GM19324 (cell line): ENCODE results near the gene RBM12.

Source experiments
- ATAC-seq: cut with Tn5 transposase; IDR thresholded peaks from one replicate; pipeline ENCODE4 v1.9.1; 2021; ENCODE audit warnings: mild to moderate bottlenecking, moderate library complexity; ENCODE audit not compliant: unreplicated experiment, low FRiP score

RBM12 gene

DNA sequence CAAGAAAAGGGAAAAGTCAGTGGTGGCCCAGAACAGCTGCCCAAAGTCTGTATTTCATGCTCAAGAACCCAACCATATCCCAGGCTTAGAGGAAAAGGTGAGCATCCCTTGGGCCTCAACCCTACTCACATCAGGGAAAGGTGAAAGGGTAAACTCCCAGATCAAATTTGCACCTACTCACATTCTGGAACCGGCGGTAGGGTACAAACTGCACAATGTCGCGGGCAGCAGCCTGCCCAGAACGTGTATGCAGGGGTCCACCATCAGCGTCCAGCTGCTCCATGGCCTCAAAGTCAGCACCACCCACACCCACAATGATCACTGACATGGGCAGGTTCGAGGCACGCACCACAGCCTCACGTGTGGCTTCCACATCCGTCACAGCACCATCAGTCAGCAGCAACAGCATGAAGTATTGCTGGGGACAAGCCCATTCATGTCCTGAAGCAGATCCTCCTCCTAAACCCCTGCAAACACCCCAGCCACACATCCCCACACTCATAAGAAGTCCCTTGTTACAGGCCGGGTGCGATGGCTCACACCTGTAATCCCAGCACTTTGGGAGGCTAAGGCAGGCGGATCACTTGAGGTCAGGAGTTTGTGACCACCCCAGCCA, 38.2 kb downstream of the RBM12 start:
- ATAC-seq: no peak

DNA sequence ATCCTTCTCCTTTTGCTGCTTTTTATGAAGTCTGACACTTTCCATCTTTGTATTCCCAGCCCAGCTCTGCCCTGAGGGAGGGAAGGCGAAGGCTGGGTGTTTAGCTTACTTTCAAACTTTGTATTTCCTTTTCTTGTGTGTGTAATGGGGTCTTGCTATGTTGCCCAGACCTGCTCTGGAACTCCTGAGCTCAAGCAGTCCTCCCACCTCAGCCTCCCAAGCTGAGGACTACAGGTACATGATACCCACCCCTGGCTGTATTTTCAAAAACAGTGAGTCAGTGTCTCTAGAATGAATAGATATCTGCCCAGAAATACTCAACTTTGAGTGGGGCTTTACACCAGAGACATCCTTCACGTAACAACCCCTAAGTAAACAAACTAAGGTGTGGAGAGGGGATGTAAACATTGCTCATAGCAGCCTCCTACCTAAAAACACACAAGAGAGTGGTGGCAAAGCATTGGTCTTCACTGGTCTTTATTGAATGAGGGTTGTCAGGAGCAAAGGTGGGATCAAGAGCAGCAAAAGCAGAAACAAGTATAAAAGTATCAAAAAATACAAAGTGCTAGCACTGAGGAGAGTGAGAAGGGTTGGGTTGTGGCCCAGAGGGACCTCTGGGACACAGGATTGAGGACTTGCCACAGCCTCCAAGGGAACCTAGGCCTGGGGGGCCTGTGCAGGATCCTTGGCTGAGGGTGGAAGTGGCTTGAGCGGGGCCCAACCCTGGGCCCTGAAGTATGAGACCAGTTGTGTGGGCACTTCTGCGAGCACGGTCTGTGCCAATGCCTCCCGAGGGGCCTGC, 38.9 kb downstream of the RBM12 start:
- no peak for ATAC-seq

DNA sequence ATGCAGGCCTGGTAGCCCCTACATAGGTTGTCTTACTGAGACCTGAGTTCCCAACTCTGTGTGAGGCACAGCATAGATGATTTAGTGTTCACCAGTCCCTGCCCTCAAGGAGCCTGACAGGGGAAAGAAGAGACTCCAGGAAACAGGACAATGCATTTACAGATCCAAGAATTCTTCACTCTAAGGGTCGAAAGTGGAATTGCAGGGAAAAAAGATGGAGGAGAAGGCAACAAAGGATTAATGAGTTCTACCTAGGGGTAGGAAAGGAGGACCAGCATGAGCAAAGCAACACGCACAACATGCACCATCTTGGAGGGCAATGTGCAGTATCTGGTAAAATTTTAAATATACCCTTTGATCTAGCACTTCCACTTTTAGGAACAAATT, 43.1 kb downstream of the RBM12 start:
- ATAC-seq: no peak

DNA sequence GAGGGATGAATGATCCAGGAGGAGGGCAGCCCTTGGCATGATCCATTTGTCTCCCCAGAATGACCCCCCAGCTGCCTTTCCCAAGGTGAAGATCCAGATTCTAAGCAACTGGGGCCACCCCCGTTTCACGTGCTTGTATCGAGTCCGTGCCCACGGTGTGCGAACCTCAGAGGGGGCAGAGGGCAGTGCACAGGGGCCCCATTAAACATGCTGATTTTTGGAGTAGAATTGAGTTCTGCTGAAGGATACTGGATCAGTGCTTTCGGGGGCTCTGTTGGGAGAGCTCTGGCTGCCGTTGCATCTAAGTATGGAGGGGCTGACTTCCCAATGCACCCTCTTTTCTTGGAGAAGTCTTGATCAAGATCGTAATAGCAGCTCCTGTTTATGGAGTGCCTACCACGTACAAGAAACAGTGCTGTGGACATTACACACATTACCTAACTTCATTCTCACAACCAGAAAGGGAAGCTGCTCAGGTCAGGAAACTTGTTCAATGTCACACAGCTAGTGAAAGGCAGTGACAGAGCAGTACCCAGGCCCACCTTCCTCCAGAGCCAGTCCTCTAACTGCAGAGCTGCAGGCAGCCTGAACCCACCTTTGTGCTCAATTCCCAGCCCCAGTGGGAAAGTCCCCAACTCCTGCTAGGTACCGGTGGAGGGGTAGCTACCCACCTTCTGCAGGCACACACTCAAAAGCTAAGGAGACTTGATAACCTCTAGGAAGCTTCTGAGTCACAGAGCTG, 43.7 kb downstream of the RBM12 start:
- no peak for ATAC-seq

DNA sequence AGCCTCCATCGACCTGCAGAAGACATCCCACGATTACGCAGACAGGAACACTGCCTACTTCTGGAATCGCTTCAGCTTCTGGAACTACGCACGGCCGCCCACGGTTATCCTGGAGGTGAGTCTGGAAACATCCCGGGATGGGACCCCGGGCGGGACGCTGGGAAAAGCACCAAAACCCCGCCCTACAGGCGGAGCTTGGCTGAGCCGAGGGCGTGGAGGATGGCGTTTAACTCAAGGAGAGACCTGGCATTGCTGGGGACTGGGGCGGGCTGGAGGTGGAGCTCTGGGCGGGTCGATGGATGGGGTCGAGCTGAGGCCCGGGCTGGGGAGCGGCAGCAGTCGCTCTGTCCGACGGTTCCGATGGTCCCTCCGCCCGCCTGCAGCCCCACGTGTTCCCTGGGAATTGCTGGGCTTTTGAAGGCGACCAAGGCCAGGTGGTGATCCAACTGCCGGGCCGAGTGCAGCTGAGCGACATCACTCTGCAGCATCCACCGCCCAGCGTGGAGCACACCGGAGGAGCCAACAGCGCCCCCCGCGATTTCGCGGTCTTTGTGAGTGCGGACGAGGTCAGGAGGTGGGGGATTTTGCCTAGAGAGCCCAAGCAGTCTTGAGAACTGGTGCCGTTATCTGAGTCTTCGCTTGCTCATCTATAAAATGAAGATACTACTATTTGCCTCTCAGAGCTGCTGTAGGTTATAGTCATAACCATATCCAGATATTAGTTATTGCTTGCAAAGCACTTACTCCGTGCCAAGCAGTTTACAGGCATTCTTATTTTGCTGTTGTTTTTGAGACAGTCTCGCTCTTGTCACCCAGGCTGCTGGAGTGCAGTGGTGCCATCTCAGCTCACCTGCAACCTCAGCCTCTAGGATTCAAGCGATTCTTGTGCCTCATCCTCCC, 45.3 kb downstream of the RBM12 start:
- ATAC-seq: no peak

DNA sequence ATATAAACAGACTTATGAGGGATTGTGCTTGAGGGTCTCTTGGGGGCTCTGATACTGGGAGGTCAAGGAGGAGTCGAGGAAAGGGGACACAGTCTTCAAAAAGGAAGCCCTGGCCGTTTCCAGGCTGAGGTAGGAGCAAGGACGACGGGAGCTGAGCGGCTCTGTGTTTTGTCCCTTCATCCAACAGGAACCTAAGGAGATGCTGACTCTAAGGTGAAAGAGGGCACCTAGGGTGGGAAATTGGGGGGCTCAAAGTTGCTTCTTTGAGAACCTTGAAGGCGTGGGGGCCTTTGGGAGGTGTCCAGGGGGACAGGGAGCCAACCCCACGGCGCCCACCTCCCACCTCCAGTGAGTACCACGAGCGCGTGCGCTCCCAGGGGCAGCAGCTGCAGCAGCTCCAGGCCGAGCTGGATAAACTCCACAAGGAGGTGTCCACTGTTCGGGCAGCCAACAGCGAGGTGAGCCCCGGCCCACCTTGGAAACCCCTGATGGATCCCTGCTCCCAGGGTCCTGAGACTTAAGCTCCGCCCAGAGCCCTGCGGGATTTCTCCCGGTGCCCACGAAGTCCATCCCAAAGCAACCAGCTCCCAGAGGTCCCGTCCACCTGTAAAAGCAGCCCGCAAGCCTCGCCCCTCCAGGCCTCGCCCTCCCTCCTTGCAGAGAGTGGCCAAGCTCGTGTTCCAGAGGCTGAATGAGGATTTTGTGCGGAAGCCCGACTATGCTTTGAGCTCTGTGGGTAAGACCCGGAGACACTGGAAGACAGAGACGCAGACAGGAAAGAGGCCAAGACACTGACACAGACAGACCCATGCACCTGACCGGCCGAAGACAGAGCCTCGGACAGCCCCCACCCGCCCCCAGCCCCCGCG, 46.2 kb downstream of the RBM12 start:
- no peak for ATAC-seq

DNA sequence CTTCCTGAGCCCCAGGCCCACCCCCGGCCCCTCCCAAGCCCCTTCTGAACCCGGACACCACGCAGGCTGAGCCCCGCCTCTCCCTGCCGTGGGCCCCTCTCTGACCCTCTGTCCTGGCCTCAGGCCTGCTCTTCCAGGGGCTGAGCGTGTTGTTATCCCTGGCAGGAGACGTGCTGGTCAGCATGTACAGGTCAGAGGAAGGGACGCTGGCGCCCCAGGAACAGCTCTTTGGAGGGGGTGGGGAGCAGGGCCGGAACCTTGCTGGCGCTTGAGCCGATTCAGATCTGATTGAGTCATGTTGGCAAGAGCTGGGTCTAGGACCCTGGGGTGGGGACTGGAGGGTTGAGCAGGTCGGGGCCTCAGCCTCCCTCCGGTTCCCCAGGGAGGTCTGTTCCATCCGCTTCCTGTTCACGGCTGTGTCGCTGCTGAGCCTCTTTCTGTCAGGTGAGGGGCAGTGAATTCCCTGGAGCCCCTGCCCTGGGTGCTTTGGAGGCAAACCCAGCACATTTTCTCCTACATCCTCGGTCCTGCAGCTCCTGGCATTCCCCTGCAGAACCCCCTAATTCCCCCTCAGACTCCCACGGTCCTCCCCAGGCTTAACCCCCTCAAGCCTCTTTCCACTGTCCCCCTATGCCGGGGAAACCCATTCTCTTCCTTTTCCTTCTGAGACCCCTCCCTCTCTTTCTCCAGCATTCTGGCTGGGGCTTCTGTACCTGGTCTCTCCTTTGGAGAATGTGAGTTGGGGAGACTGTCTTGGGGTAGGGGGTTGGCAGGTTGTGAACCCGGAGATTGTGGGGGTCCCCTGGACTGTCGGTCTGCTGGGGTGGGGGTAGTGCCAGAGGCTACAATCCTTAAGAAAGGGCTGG, 47.1 kb downstream of the RBM12 start:
- no peak for ATAC-seq

DNA sequence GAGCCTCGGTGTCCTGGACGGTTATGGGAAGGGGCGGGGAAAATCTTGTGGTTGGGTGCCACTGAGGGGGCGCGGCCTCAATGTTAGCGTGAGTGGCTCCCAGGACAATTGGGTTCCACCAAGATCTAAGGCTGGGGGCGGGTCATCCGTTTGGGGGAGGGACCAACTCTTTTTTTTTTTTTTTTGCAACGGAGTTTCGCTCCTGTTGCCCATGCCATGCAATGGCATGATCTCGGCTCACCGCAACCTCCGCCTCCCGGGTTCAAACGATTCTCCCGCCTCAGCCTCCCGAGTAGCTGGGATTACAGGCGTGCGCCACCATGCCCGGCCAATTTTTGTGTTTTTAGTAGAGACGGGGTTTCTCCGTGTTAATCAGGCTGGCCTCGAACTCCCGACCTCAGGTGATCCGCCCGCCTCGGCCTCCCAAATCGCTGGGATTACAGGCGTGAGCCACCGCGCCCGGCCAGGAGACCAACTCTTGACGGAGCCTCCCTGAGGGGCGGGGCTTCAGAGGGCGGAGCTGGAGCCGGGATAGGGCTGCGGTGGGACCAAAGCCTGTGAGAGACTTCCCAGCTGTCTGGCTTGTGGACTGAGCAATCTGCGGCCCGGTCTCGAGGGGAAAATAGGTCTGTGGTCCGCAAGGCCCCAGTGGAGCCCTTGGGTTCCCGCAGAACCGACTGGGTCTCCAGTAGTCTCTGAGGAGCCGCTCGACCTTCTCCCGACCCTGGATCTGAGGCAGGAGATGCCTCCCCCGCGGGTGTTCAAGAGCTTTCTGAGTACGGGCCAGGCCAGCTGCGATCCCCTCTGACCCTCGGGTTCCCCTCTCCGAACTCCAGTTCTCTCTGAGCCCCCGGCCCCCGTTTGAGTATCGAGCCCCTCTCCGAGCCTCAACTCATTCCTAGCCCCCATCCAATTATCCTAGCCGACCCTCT, 48.0 kb downstream of the RBM12 start:
- ATAC-seq: no peak

DNA sequence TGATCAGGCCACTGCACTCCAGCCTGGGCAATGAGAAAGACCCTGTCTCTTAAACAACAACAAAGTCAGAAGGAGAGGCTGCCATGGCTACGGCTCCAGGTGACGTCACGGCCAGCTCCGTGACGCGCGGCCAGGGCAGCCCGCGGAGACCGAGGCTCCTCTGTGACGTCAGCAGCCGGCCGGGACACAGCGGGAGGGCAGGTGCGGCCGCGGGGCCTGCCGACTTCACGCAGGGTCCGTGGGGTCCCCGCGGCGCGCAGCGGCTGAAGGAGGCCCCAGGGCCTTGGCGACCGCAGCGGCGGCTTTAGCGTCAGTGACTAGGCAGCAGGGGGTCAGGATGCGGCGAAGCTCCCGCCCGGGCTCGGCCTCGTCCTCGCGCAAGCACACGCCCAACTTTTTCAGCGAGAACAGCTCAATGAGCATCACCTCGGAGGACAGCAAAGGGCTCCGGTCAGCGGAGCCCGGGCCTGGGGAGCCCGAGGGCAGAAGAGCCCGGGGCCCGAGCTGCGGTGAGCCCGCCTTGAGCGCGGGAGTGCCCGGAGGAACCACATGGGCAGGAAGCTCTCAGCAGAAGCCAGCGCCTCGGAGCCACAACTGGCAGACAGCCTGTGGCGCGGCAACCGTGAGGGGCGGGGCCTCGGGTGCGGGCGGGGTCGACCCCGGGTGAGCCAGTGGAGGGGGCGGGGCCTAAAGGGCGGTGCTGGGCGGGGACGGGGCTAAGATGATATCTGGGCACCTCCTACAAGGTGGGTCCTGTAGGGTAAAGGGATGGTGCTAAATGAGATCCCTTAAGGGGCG, 48.8 kb downstream of the RBM12 start, which contains the start of gene SPAG4:
Gene SPAG4 (plus strand): TSS at position 163 of the 798 bp plus-strand sequence. CDS start 175 bp downstream, at position 338.
- ATAC-seq: peak; percentile 84

DNA sequence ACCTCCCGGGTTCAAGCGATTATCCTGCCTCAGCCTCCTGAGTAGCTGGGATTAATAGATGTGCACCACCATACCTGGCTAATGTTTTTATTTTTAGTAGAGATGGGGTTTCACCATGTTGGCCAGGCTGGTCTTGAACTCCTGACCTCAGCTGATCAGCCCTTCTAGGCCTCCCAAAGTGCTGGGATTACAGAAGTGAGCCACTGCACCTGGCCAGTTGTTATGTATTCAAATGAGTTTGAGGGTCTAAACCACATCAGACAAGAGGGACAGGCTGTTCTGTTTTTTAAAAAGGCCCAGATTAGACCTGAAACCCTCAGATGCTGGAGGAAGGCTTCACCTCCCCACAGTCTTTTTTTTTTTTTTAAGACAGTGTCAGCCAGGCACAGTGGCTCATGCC, 53.2 kb downstream of the RBM12 start:
- no peak for ATAC-seq

DNA sequence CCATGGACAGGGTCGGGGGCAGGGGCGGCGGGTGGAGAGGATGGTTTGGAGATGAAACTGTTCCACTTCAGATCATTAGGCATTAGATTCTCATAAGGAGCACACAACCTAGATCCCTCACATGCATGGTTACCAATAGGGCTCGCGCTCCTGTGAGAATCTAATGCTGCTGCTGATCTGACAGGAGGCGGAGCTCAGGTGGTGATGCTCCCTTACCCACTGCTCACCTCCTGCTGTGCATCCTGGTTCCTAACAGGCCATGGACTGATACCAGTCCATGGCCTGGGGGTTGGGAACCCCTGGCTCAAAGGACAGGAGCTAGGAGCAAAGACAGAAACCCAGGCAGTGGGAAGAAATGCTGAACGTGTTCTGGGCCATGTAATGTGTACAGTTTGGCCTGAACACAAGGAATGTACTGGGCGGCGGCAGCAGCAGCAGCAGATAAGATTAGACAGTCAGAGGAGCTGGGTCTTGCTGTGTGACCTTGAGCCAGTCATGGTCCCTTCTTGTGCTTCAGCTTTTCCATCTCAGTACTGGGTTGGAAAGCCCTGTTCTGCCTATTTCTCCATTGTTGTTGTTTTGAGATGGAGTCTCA, 53.8 kb downstream of the RBM12 start:
- no peak for ATAC-seq

DNA sequence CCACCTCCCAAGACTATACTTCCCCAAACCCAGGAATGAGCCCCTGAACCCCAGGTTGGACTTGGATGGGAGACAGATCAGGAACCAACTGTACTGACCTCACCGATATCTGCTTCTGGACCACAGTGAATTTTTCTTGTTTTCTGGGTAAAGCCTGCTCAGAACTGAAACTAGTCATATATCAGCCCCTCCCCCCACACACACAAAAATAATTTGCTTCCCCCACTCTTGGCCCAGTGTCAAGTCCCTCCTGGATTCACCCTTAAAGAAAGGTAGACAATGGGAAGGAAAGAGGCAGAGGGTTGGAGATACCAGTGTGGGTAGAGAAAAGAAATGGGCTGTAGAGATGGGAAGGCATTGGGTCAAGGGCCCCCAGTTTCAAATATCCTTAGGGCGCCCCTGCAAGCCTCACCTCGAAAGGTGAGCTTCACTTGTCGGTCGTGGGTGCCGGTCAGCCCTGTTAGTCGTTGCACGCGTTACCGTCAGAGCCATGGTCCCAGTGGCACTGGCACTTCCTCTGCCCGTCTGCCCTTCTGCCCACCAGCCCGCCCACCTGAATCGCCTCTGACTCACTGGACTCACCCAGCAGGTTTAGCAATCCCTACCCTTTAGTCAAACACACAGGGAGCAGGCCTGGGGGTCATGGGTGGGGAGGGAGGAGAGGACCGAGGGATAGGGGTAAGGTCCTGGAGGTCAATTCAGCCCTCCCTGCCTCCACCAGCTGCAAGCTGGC, 57.5 kb downstream of the RBM12 start:
- ATAC-seq: no peak

DNA sequence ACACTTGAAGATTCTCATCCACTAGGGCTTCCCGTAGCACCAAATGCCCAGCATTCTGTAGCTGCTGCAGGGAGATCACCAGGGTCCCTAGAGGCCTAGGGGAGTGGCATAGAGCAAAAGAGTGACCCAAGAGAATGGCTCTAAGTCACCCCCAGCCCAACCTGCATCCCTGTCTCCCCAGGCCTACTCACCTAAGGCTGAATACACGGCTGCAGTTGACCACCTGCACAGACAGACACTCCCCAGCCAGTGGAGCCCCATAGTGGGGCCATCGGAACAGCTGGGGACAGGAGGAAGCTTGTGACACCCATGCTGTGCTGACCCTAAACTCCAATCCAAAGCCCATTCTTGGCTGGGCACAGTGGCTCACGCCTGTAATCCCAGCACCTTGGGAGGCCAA, 58.6 kb downstream of the RBM12 start:
- no peak for ATAC-seq

DNA sequence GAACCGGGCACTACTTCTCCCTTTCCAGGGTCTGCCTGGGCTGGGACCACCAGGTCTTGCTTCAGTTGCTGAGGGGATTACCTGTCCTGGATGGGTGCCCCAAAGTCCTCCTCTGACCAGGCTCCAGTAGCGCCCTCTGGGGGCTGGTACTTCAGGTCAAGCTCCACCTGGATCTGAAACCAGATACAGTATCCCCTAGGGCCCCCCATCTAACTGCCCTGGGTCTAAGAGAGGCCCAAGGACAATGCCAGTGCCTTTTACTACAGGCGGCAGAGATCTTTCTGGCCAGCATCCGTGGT, 60.3 kb downstream of the RBM12 start:
- ATAC-seq: no peak

DNA sequence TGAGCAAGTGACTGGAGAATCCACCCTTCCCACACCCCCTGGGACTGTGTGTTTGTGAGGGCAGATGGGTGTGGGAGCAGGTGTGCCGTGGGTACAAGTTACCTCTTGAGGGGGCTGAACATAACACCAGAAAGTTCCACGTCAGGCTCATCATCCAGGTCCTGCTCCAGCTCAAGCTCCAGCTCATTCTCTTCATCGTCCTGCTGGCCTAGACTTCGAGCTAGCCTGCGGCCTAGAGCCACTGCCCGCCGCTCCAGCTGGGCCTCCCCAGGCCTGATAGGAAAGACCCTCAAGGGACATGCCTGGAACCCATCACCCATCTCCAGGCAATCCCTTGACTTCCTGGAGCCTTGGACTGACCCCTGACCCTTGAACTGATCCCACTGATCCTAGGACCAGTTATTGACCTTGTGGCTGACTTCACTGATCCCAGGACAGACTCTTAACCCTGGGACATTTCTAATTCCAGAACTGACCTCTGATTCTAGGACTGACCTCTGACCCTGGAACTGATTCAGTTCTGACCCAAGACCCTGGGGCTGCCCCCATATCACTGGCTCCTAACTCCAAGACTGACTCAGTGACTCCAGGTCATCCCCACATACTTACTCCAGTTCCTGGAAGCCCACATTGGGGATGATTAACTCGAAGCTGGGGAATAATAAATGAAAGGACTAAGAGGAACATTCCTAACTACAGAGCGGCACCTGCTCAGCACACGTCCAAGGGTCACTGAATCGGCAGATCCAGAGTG, 60.8 kb downstream of the RBM12 start:
- ATAC-seq: no peak
